Ureter (tissue), 1 donor: ENCODE data around the gene SRGAP3. TPM values are rescaled to one million over a fixed set of nuclear protein-coding genes. Genes with fewer than 3 reads are reported as not detected.

Experiments used
- DNase-seq: peaks from one replicate; pipeline ENCODE4 v3.0.0-alpha.2; 2020; ENCODE audit warnings: low spot score
- total RNA-seq: library from RNA; stranded (reverse); gene quantifications from one replicate; pipeline ENCODE4 v1.2.4, GENCODE V29; 2023
- donor health status: DM: yes; HTN: yes; CAD: no.

Gene SRGAP3
- total RNA-seq, 1 donor from 2014 or later: 51.2 TPM

DNA sequence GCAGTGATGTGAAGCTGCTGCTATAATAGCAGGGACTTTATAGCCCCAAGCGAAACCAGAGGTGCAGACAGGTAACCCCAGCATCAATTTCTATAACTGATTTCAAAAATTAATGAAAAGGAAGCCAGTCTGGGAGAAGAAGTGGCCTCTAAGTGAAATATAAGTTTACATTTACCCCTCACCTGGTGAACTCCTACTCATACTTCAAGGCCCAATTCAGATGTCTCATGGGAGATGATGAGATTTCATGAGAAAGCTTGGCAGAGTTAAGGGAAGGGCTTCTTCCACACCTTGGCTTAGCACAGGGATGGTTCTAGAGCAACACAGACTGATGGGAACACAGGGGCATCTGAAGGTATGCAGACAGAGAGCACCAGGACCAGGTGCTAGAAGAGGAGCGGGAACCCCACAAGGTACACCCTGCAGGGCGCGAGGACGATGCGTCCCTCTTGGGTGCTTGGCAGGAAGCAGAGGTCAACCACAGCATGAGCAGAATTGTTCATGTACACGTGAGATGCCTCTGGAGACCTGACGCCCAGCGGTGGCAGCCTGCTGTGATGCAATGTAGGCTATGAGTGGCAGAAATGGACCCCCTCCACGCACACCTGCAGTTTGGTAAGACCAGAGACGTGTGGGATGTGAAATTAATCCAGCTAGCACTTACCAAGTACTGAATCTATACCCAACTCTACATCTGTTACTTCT is 102.9 kb downstream of the SRGAP3 start:
- DNase-seq: no peak

DNA sequence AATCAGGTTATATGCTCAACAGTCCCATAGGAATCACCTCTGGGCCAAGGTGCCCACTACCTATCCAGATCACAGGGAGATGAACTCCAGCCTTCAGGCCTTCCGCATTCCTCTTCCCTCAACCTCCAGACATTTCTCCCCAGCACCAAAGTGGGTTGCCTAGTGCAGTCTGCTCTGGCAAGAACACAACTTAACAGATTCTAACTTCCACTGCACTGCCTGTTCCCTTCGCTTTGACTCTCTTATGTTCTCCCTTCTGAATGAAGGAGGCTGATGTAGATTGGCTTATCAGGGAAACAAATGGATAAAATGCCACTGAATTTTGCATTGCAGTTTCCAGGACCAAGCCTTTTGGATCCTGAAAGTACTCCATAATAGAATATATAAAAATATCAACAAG is 106.3 kb downstream of the SRGAP3 start:
- no peak for DNase-seq

DNA sequence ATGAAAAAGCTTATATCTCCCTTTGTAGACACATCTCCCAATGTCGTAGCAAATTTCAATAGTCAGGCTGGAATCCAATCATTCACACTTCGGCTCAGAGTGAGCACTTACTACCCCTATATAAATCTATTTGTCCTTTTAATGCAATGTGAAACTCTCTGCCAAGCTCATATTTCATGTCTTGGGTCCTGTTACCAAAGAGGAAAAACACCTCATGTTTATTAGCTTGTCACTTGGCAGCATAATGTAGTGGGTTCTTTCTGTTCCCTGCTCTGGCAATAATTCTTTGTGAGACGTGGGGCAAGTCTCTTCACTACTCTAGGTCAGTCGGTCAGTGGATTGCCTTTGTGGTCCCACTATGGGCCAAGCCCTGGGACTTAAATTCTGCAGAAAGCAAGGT is 107.1 kb downstream of the SRGAP3 start:
- no peak for DNase-seq

DNA sequence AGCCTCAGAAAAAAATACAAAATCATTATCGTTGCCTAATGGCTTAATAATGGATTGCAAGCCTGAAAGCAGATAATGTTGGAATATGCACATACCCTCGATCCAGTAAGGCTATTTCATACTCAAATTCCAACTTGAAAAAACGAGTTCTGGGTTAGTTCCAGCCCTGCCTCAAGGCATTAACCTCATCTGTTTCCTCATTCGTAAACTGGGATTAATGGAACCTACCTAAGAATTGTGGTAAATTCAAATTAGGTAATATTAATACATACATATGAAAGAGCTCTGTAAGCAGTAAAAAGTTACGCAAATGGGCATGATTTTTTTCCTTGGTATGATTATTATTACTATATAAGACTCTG is 107.5 kb downstream of the SRGAP3 start:
- no peak for DNase-seq

DNA sequence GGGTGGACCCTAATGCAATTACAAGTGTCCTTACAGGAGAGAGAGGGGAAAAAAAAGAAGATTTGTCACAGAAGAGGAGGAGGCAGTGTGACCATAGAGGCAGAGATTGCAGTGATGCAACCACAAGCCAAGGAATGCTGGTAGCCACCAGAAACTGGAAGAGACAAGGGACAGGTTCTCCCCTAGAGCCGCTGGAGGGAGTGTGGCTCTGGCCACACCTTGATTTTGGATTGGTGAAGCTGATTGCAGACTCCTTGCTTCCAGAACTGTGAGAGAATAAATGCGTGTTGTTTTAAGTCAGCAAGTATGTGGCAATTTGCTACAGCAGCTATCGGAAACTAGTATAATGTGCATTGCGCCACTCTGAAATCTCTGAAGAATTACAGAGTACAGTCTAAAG is 110.1 kb downstream of the SRGAP3 start:
- DNase-seq: no peak

DNA sequence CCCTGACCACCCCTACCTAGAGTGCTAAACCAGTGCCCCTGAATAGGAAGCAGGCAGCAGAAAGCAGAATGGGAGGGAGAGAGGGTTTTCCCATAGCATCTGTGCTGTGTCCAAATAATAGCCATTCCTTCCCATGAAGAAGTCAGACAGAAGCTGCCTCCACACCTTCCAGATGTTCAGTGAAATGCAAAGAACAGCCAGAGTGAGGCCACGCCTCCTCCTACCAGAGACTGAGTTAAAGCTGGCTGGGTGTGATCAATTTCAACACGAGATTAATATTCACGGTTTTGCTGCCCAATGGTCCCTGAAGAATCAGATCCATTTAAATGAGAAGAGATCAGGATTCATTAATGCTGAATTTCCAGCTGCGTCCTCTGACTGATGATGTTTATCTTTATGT is 111.8 kb downstream of the SRGAP3 start:
- no peak for DNase-seq

DNA sequence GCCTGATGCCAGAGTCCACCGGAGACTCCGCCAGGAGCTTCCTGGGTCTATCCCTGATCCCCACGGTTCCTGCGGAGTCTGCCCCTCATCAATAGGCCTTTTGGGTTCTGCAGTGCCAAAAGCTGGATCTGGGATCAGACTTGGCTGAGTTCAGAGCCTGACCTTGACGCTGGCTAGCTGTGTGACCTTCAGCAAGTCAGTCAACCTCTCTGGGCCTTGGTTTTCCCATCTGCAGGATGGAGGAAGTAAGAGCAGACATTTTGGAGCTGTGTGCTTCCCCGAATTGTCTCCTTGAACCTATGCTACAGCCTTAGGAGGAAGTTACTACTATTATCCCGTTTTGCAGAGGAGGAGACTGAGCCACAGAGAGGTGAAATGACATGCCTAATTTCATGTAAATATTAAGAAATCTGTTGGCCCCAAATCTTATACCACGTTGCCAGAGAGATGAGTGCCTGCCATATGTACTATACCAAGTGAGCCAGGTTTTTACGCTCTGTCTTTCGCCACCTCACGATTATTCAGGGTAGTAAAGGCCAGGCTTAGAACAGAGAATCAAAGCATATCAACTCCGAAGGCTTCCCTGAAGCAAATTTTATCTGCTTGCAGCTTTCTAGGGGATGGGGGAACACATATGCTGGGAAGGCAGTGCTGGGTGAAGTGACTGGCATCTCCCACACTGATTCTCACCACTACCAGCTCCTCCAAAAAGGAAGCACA is 112.5 kb downstream of the SRGAP3 start:
- no peak for DNase-seq

DNA sequence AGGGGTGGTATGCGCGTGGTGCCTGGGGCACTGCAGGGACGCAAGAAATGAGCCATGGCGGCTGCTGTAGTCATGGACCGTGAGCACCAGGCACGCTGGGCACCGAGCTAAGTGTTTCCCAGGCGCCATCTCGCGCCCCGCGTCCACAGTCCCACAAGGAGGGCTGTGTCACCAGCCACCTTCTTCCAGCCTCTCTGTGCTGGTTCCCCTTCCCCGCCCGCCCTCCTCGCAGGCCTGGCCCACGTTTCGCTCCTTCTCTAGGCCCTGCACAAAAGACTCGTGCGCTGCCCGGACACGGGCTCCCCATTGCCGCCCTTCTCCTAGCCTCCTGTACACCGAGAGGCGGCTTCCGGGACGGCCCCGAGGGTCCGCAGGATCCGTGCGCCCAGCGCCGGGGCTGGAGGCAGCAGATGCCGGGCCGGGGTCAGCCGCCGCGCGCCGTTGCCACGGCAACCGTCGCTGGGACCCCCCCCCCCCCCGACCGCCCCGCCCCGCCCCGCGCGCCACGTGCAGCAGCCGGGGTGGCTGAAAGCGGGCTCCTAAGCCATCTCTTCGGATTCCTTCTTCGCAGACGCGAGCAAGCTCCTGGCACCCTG is 113.4 kb downstream of the SRGAP3 start:
- no peak for DNase-seq

DNA sequence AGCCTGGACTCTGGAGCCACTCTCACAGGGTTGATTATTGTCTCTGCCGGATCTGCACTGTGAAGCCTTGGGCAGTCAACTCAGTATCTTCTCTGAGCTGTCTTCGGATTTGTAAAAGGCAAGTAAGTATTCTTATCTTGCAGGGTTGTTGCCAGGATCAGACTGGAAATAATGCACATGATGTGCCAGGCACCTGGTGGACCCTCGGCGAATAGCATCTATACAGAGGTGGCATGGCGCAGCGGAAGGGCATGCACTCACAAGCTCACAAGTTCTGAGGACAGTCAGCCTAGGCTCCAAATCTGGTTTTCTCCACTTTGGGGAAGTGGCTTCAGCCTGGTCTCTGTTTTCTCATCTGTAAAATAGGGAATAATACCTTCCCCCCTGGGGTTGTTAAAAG is 113.9 kb downstream of the SRGAP3 start:
- no peak for DNase-seq

DNA sequence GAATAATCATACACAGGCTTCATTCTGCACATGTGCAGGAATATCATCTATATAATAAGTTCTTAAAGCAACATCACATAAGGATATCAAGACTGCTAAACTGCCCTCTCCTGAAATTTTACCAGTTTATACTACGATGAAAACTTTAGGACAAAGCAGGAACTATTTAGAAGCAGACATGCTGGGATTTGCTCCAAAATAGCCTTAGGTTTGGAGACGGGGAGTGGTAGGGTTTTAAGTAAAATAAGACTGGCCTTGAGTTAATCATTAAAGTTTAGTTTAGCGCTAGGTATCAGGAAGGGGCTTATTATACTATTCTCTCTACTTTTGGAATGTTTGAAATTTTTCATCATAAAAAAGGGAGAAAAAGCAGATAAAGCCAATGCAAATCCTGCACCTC is 115.8 kb downstream of the SRGAP3 start:
- no peak for DNase-seq

DNA sequence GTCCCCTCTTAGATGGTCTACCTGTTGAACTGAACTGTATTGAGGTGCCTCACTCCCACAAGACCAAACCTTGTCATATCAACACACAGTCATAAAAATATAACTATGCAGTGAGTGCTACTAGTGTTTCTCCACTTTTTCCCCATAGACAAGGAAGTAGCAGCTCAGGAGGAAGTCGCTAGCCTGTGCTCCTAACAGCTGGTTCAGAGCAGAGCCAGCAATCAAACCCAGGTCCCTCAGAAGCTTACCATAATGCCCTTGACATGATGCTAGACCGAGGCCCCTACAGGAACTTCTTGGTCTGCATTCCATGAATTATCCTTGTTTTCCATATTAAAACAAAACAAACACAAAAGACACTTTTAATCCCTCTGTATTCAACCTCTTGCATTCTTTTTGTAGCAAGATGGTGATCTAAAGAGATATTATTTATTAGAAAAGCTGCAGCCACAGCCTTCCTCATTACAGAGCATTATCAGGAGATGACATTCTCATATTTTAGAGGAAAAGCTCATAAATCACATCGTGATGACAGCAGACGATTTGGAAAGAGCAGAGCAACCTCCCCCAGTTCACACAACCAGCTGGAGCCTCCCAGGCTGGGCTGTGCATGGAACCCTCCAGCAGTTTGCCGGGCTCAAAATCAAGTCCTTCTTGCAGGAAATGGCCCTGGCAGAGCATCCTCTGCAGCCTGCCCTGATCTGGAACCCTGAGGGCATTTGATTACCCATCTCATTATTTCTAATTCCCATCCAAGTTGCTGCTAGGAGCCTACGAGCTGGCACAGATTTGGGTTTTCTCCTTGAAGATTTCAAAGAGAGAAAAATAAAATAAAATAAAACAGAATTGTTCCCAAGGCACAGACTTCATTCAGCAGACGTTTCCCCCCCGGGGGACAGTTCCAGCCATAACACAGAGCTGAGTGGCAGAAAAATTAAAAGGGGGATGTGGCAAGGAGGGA is 118.8 kb downstream of the SRGAP3 start:
- no peak for DNase-seq

DNA sequence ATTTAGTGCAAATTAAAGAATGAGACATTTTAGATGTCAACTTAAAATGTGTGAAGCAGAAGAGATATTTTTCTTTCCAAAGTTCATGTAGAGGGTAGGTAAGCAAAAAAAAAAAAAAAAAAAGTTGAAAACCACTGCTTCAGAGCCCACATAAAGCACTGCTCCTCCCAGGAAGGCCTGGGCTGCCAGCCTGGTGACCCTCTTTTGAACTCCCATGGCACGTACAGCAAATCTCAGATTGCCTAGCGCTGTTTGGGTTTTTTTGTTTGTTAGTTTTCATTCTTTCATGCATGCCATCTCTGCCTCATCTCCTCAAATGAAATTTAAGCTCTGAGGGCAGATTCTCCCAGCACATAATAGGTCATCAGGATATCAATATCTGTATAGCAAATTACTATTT is 120.1 kb downstream of the SRGAP3 start:
- DNase-seq: no peak

DNA sequence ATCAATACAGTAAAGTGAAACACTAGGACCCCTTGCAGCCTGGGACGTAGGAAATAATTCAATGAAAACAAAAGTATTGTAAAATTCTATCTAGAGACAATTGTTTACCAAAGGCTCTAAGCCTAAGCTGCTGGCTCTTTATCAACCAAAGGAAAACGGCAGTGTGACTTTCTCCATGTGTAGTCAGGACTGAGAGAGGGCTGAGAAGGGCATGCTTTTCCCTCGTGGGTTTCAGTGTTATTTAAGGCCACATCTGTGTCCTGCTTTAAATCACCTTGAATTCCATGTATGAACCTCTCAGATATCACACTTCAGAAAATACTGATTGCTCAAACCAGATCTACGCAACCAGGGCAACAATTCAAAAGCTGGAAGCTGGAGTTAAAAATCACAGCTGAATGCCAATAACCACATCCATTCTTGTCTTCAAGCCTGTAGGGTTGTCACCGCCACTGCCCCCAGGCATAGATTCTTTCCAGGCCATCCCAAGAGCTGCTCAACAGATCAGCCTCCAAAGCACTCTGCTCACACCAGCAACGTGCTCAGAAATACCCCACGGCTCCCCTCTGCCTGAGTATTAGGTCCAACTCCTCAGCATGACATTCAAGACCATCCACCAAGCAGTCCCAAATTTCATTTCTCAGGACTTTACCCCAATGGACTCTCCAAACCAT is 124.0 kb downstream of the SRGAP3 start:
- DNase-seq: no peak

DNA sequence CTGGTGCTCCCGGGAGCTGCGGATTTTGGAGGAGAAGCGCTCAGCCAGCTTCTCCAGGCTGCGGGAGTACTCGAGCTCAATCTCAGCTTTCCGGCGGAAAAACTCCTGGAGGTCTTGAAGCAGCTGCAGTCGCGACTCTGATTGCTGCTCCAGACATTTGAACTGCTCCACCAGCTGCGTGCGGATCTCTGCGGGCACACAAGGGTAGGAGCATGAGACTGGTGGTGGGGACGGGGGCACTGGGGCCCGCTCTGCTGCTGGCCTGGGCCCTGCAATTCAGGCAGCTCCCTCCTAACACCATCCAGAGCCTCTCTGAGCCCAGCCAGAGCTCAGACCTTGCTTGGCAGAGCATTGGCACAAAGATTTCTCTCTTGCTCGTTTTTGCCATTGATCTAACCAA is 124.7 kb downstream of the SRGAP3 start:
- DNase-seq: no peak

DNA sequence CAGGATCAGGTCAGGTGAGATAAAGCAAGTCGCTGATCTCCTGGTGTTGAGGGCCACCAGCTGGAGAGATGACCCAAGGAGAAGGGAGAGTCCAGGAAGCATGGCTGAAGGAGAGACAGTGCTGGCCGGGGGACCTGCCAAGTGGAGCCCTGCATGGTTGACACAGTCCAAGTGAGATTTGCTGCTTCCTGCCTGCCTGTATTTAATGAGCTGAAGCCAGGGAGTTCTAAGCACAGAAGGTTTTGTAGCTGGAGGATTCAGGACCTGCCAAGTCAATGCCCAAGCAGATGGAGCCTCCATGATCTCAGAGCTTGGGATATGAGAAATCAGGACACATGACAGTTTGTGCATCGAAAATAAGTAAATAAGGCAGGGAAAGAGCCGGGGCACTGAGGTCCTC is 125.6 kb downstream of the SRGAP3 start:
- DNase-seq: no peak

DNA sequence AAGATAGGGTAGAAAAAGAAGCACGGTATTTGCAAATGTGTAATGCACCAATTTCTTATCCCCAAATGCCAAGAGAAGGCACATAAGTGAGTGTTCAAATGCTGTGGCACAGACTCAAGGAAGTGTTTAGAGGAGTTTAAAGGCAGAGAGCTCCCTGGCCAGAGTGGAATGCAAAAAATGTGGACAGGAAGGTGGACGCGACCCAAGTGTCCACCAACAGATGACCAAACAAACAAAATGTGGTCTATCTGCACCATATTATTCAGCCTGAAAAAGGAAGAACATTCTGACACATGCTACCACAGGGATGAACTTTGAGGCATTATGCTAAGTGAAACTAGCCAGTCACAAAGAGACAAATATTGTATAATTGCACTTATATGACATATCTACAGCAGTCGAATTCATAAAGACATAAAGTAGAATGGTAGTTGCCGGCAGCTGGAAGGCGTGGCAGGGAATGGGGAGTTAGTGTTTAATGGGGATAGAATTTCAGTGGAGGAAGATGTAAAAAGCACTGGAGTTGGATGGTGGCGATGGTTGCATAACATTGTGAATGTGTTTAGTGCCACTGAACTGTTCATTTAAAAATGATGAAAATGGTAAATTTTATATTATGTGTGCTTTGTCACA is 126.6 kb downstream of the SRGAP3 start:
- DNase-seq: no peak

DNA sequence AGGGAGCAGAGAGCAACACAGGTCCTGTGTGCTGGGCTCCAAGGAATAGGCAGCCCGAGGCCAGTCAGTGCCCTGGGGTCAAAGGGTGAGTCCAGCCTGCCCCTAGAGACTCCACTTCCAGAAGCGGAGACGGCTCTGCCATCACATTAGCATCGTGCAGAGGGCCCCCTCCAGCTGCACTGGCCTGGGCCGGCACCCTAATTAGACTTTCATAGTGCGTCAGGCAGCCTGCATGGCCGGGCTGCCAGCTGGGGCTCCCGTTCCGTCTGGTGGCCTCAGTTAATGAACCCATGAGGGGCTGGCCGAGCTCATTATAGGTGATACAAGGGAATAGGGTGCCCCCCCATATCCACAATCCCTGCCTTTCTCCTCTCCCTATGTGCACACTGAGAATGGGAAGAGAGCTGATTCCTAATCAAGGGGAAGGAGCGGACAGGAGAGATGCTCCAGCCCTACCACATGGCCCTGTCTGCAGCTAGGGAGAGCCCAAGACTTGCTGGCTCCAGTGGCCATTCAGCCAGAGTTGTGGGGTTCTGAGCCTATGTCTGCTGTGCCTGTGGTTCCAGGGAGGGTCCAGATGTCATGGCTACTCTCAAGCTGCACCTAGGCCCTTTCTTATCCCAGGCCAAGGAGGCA is 128.0 kb downstream of the SRGAP3 start:
- DNase-seq: no peak

DNA sequence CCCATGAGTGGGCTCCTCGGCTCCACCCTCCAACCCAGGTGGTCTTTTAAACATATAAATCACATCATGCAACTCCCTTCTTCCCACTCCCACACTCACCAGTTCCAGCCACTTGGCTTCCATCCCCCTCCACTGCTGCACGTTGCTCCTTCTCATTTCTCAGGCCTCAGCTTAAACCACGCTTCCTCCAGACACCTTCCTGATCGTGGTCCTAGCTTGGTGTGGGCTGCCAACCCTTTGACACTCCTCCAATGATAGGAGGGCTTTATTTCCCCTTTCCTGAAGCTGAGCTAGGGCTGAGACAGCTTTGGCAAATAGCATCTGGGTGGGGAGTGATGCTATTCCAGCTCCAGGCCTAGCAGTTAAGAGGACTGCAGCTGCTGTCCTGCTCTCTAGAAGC is 130.1 kb downstream of the SRGAP3 start:
- DNase-seq: no peak

DNA sequence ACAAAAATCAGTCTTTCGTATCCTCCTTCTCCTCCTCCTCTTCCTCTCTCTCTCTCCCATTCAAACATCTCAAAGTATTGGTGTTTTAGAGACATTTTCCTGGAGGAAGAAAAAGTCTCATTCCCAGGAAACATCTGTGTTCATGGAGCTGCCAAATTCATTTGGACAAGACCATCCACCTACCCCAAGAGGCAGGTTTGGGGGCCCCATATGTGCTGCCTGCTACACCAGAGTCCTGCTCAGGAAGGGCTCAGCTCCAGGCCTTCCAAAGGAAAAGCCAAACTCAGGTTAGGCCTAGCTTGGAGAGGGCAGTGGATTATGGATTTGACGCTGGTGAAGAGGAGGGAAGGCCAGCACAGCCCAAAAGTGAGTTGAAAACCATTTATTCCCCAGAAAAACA is 131.2 kb downstream of the SRGAP3 start:
- DNase-seq: no peak

DNA sequence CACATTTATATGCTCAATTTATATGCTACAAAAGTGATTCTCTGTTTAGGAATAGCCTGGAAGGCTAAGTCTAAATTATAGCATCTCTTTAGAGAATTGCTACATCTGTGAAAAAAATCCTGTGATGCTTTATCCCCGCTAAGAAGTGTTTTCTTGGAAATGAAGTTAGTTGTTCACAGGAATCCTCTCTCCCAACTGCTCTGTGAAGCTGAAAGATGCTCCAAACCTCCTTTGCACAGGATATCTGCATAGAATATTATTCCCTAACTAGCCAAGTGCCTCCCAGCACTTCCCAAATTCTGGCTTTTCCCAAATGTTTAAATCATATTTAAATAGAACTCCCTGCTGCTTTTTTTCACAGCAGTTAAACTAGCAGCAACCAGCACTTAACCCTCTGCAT is 132.2 kb downstream of the SRGAP3 start:
- no peak for DNase-seq

DNA sequence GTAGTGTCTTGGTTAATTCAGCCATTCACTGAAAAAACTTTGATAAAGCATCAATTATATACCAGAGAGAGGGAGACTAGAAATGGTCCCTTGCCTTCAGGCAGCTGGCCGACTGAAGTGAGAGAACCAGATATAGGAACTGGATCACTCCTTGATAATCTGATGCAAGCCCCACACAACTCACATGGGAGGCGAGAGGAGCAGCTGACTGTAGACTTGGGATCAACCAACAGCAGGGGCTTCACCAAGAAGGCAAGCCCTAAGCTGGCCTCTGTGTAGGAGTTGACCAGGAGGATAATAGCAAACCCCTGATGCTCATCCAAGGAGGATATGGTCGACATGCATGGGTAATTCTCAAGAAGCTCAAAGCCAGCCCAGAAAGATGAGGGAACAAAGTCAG is 133.1 kb downstream of the SRGAP3 start:
- no peak for DNase-seq
